ENCODE measurements around the gene RUFY4.
"Not testable (repeated sequence)": the region's sequence is repeated elsewhere in the genome, so short reads cannot be mapped to it uniquely, and the experiment has no call there.

Gene RUFY4

GRCh38 chr2:218068721-218069334 lies at the start of gene RUFY4:
Gene RUFY4, plus strand, starts transcription at chr2:218069253. Its CDS starts 1,353 bp downstream, at chr2:218070606.
- Histone ChIP-seq H3K4me3 (ENCODE audit: low read depth in 1 of 2, low read length in 2 of 2) (peak within 1 kb of the TSS; percentile 71), H3K9ac (ENCODE audit: low read depth in 1 of 2, low read length in 2 of 2) (peak within 1 kb of the TSS; percentile 39 to 61), H3K4me1 (ENCODE audit: control insufficient read depth in 1 of 2, insufficient read depth in 2 of 2, low read length in 2 of 2) (peaks cover 0 to 11% of the 10 kb centered on the region in 2 donors), H3K27me3 (ENCODE audit: control insufficient read depth in 1 of 2, insufficient read depth in 2 of 2, low read length in 2 of 2) (peaks cover 0 to 13% of the 10 kb centered on the region in 2 donors)
- H3K9me3 ChIP-seq (ENCODE audit: control insufficient read depth in 1 of 2, low read length in 2 of 2); H3K36me3 ChIP-seq (ENCODE audit: control insufficient read depth in 1 of 2, insufficient read depth in 2 of 2, low read length in 2 of 2); H3K27ac ChIP-seq (ENCODE audit: low read depth, low read length): not testable (repeated sequence)

GRCh38 chr2:218019411-218020060 lies 49.5 kb upstream of the RUFY4 start:
- Histone ChIP-seq H3K4me1 (ENCODE audit: control insufficient read depth in 1 of 2, insufficient read depth in 2 of 2, low read length in 2 of 2) (no peaks in the 10 kb centered on the region), H3K9me3 (ENCODE audit: control insufficient read depth in 1 of 2, low read length in 2 of 2) (no peaks in the 10 kb centered on the region), H3K27ac (ENCODE audit: low read depth, low read length) (no peak overlapping the region), H3K4me3 (ENCODE audit: low read depth in 1 of 2, low read length in 2 of 2) (no peak overlapping the region), H3K9ac (ENCODE audit: low read depth in 1 of 2, low read length in 2 of 2) (no peak overlapping the region), H3K36me3 (ENCODE audit: control insufficient read depth in 1 of 2, insufficient read depth in 2 of 2, low read length in 2 of 2) (no peaks in the 10 kb centered on the region), H3K27me3 (ENCODE audit: control insufficient read depth in 1 of 2, insufficient read depth in 2 of 2, low read length in 2 of 2) (no peaks in the 10 kb centered on the region)

- Histone ChIP-seq H3K27ac (ENCODE audit: low read depth, low read length) (no peak overlapping the region), H3K4me1 (ENCODE audit: control insufficient read depth in 1 of 2, insufficient read depth in 2 of 2, low read length in 2 of 2) (no peaks in the 10 kb centered on the region)
Measured at GRCh38 chr2:218020281-218020680, 48.8 kb upstream of the RUFY4 start.

GRCh38 chr2:218020966-218021535 lies 48.0 kb upstream of the RUFY4 start:
- no peak overlapping the region for H3K9ac ChIP-seq (ENCODE audit: low read depth in 1 of 2, low read length in 2 of 2)
- no peaks in the 10 kb centered on the region for H3K27me3 ChIP-seq (ENCODE audit: control insufficient read depth in 1 of 2, insufficient read depth in 2 of 2, low read length in 2 of 2)
- no peak overlapping the region for H3K27ac ChIP-seq (ENCODE audit: low read depth, low read length)
- no peaks in the 10 kb centered on the region for H3K36me3 ChIP-seq (ENCODE audit: control insufficient read depth in 1 of 2, insufficient read depth in 2 of 2, low read length in 2 of 2)
- H3K4me1 ChIP-seq (ENCODE audit: control insufficient read depth in 1 of 2, insufficient read depth in 2 of 2, low read length in 2 of 2), result no peaks in the 10 kb centered on the region
- no peaks in the 10 kb centered on the region for H3K9me3 ChIP-seq (ENCODE audit: control insufficient read depth in 1 of 2, low read length in 2 of 2)
- H3K4me3 ChIP-seq (ENCODE audit: low read depth in 1 of 2, low read length in 2 of 2), result no peak overlapping the region

More at GRCh38 chr2:218020281-218020680, 48.8 kb upstream of the RUFY4 start:
- H3K9me3 ChIP-seq (ENCODE audit: control insufficient read depth in 1 of 2, low read length in 2 of 2), result no peaks in the 10 kb centered on the region
- H3K4me3 ChIP-seq (ENCODE audit: low read depth in 1 of 2, low read length in 2 of 2), result no peak overlapping the region
- no peaks in the 10 kb centered on the region for H3K36me3 ChIP-seq (ENCODE audit: control insufficient read depth in 1 of 2, insufficient read depth in 2 of 2, low read length in 2 of 2)
- H3K27me3 ChIP-seq (ENCODE audit: control insufficient read depth in 1 of 2, insufficient read depth in 2 of 2, low read length in 2 of 2), result no peaks in the 10 kb centered on the region
- H3K9ac ChIP-seq (ENCODE audit: low read depth in 1 of 2, low read length in 2 of 2), result no peak overlapping the region

- Histone ChIP-seq H3K9me3 (ENCODE audit: control insufficient read depth in 1 of 2, low read length in 2 of 2) (no peaks in the 10 kb centered on the region), H3K36me3 (ENCODE audit: control insufficient read depth in 1 of 2, insufficient read depth in 2 of 2, low read length in 2 of 2) (no peaks in the 10 kb centered on the region), H3K27me3 (ENCODE audit: control insufficient read depth in 1 of 2, insufficient read depth in 2 of 2, low read length in 2 of 2) (no peaks in the 10 kb centered on the region), H3K9ac (ENCODE audit: low read depth in 1 of 2, low read length in 2 of 2) (no peak overlapping the region), H3K27ac (ENCODE audit: low read depth, low read length) (no peak overlapping the region), H3K4me1 (ENCODE audit: control insufficient read depth in 1 of 2, insufficient read depth in 2 of 2, low read length in 2 of 2) (no peaks in the 10 kb centered on the region), H3K4me3 (ENCODE audit: low read depth in 1 of 2, low read length in 2 of 2) (no peak overlapping the region)
Measured at GRCh38 chr2:218021536-218022071, 47.4 kb upstream of the RUFY4 start.

GRCh38 chr2:218022131-218022850 lies 46.8 kb upstream of the RUFY4 start:
- no peaks in the 10 kb centered on the region for H3K4me1 ChIP-seq (ENCODE audit: control insufficient read depth in 1 of 2, insufficient read depth in 2 of 2, low read length in 2 of 2)
- no peaks in the 10 kb centered on the region for H3K9me3 ChIP-seq (ENCODE audit: control insufficient read depth in 1 of 2, low read length in 2 of 2)
- no peak overlapping the region for H3K9ac ChIP-seq (ENCODE audit: low read depth in 1 of 2, low read length in 2 of 2)
- H3K4me3 ChIP-seq (ENCODE audit: low read depth in 1 of 2, low read length in 2 of 2), result no peak overlapping the region
- H3K27me3 ChIP-seq (ENCODE audit: control insufficient read depth in 1 of 2, insufficient read depth in 2 of 2, low read length in 2 of 2), result no peaks in the 10 kb centered on the region
- no peaks in the 10 kb centered on the region for H3K36me3 ChIP-seq (ENCODE audit: control insufficient read depth in 1 of 2, insufficient read depth in 2 of 2, low read length in 2 of 2)
- H3K27ac ChIP-seq (ENCODE audit: low read depth, low read length), result no peak overlapping the region

- H3K27me3 ChIP-seq (ENCODE audit: control insufficient read depth in 1 of 2, insufficient read depth in 2 of 2, low read length in 2 of 2), result no peaks in the 10 kb centered on the region
- no peaks in the 10 kb centered on the region for H3K9me3 ChIP-seq (ENCODE audit: control insufficient read depth in 1 of 2, low read length in 2 of 2)
- no peaks in the 10 kb centered on the region for H3K4me1 ChIP-seq (ENCODE audit: control insufficient read depth in 1 of 2, insufficient read depth in 2 of 2, low read length in 2 of 2)
- H3K36me3 ChIP-seq (ENCODE audit: control insufficient read depth in 1 of 2, insufficient read depth in 2 of 2, low read length in 2 of 2), result no peaks in the 10 kb centered on the region
- H3K4me3 ChIP-seq (ENCODE audit: low read depth in 1 of 2, low read length in 2 of 2), result no peak overlapping the region
- no peak overlapping the region for H3K27ac ChIP-seq (ENCODE audit: low read depth, low read length)
- H3K9ac ChIP-seq (ENCODE audit: low read depth in 1 of 2, low read length in 2 of 2), result no peak overlapping the region
Measured at GRCh38 chr2:218022851-218023530, 46.1 kb upstream of the RUFY4 start.

GRCh38 chr2:218023636-218024035 lies 45.4 kb upstream of the RUFY4 start:
- Histone ChIP-seq H3K4me1 (ENCODE audit: control insufficient read depth in 1 of 2, insufficient read depth in 2 of 2, low read length in 2 of 2) (no peaks in the 10 kb centered on the region), H3K4me3 (ENCODE audit: low read depth in 1 of 2, low read length in 2 of 2) (no peak overlapping the region), H3K9ac (ENCODE audit: low read depth in 1 of 2, low read length in 2 of 2) (no peak overlapping the region), H3K27ac (ENCODE audit: low read depth, low read length) (no peak overlapping the region), H3K9me3 (ENCODE audit: control insufficient read depth in 1 of 2, low read length in 2 of 2) (no peaks in the 10 kb centered on the region), H3K27me3 (ENCODE audit: control insufficient read depth in 1 of 2, insufficient read depth in 2 of 2, low read length in 2 of 2) (no peaks in the 10 kb centered on the region), H3K36me3 (ENCODE audit: control insufficient read depth in 1 of 2, insufficient read depth in 2 of 2, low read length in 2 of 2) (no peaks in the 10 kb centered on the region)

GRCh38 chr2:218024336-218024735 lies 44.7 kb upstream of the RUFY4 start:
- no peaks in the 10 kb centered on the region for H3K4me1 ChIP-seq (ENCODE audit: control insufficient read depth in 1 of 2, insufficient read depth in 2 of 2, low read length in 2 of 2)
- H3K36me3 ChIP-seq (ENCODE audit: control insufficient read depth in 1 of 2, insufficient read depth in 2 of 2, low read length in 2 of 2), result no peaks in the 10 kb centered on the region
- no peaks in the 10 kb centered on the region for H3K27me3 ChIP-seq (ENCODE audit: control insufficient read depth in 1 of 2, insufficient read depth in 2 of 2, low read length in 2 of 2)
- no peak overlapping the region for H3K9ac ChIP-seq (ENCODE audit: low read depth in 1 of 2, low read length in 2 of 2)
- H3K9me3 ChIP-seq (ENCODE audit: control insufficient read depth in 1 of 2, low read length in 2 of 2), result no peaks in the 10 kb centered on the region
- H3K27ac ChIP-seq (ENCODE audit: low read depth, low read length), result no peak overlapping the region
- no peak overlapping the region for H3K4me3 ChIP-seq (ENCODE audit: low read depth in 1 of 2, low read length in 2 of 2)

Data from duodenal mucosa (tissue), 2 donors.